Hepatocyte (in vitro differentiated cells): ENCODE measurements around the gene DZANK1. TPM values are rescaled to one million over a fixed set of nuclear protein-coding genes. Genes with fewer than 3 reads are reported as not detected.

Source experiments
- DNase-seq: peaks from one replicate; pipeline ENCODE4 v3.0.0-alpha.2; 2016; ENCODE audit warnings: low spot score
- H2AFZ ChIP-seq: fragments of 200-600 bp; sonication (generic); 2 replicates; pipeline ENCODE4 v1.6.0; 2016; ENCODE audit warnings: antibody characterized with exemption, mild to moderate bottlenecking
- H3K27ac ChIP-seq: fragments of 200-600 bp; sonication (generic); 2 replicates; pipeline ENCODE4 v1.5.1; 2016; ENCODE audit warnings: mild to moderate bottlenecking
- H3K27me3 ChIP-seq: fragments of 200-600 bp; sonication (generic); 2 replicates; pipeline ENCODE4 v1.6.1; 2016
- H3K36me3 ChIP-seq: fragments of 200-600 bp; sonication (generic); replicated peaks from 2 replicates; pipeline ENCODE4 v1.5.1; 2016; ENCODE audit warnings: low read depth; ENCODE audit not compliant: insufficient read depth
- H3K4me1 ChIP-seq: fragments of 200-600 bp; sonication (generic); 2 replicates; pipeline ENCODE4 v1.5.1; 2016; ENCODE audit warnings: mild to moderate bottlenecking, moderate library complexity; ENCODE audit not compliant: insufficient read depth
- H3K4me2 ChIP-seq: fragments of 200-600 bp; sonication (generic); 2 replicates; pipeline ENCODE4 v1.6.0; 2016
- H3K4me3 ChIP-seq: fragments of 200-600 bp; sonication (generic); 2 replicates; pipeline ENCODE4 v1.5.1; 2016; ENCODE audit warnings: mild to moderate bottlenecking
- H3K79me2 ChIP-seq: fragments of 200-600 bp; sonication (generic); 2 replicates; pipeline ENCODE4 v1.6.0; 2017; ENCODE audit warnings: mild to moderate bottlenecking
- H3K9me2 ChIP-seq: fragments of 200-600 bp; sonication (generic); replicated peaks from 2 replicates; pipeline ENCODE4 v1.6.0; 2017; ENCODE audit warnings: mild to moderate bottlenecking; ENCODE audit not compliant: insufficient read depth
- H3K9me3 ChIP-seq: fragments of 200-600 bp; sonication (generic); 2 replicates; pipeline ENCODE4 v1.5.1; 2016; ENCODE audit warnings: low read depth, mild to moderate bottlenecking
- H4K20me1 ChIP-seq: fragments of 200-600 bp; sonication (generic); 2 replicates; pipeline ENCODE4 v1.6.0; 2016; ENCODE audit warnings: mild to moderate bottlenecking; ENCODE audit not compliant: insufficient read depth, poor library complexity, severe bottlenecking
- EZH2 ChIP-seq: fragments of 200-600 bp; sonication (generic); IDR thresholded peaks from 2 replicates; pipeline ENCODE4 v1.6.1; 2016; ENCODE audit warnings: antibody characterized with exemption, mild to moderate bottlenecking, borderline replicate concordance
- EZH2phosphoT487 ChIP-seq: fragments of 200-600 bp; sonication (generic); IDR thresholded peaks from one replicate; pipeline ENCODE4 v1.6.1; 2018; ENCODE audit warnings: antibody characterized with exemption, mild to moderate bottlenecking, low read depth, moderate library complexity; ENCODE audit not compliant: unreplicated experiment, severe bottlenecking
- WGBS: methylation state at CpG from one replicate; pipeline ENCODE4 v1.1.6; 2016; ENCODE audit warnings: low lambda C conversion rate; ENCODE audit errors: missing lambda C conversion rate; 5-methylcytosine and 5-hydroxymethylcytosine counted together
- polyA plus RNA-seq: library from polyadenylated mRNA; unstranded; fragments of >200 nt; fragmentation: Nextera tagmentation; extraction: Ambion mirVana; gene quantifications from 2 replicates; pipeline ENCODE4 v1.2.1, GENCODE V29; 2016
- total RNA-seq: library from RNA; depleted of rRNA; stranded (reverse); fragments of >200 nt; gene quantifications from 2 replicates; pipeline ENCODE4 v1.2.3, GENCODE V29; 2014
- TF ChIP-seq, protein P1 (sequence below): fragments of 200-600 bp; sonication (generic); IDR thresholded peaks from 2 replicates; pipeline ENCODE4 v1.5.1; 2016; ENCODE audit warnings: antibody characterized with exemption, mild to moderate bottlenecking; ENCODE audit not compliant: poor library complexity

DZANK1 gene
- total and polyA plus RNA-seq, 2 experiments from 2014 or later, result 1.8 to 2.0 TPM

DNA sequence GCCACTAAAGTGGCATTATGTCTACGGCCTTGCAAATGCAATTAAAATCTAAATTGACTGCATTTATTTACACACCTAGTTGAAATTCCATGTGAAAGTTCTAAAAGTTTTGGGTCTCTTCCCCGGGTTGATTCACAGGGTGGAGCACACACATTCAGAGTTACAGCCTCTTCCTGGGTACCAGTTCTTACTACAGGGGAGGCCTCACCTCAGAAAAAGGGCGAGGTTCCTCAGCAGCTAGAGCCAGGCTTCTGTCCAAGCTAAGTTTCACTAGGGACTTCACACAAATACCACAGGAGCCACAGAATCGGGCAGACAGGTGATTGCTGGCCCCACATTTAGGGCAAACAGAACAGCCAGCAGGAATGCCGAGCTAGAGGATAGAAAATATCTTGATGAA, 52.7 kb downstream of the DZANK1 start:
- Histone ChIP-seq H2AFZ (no peak overlapping the region), H3K79me2 (no peaks in the 10 kb centered on the region), H3K9me3 (no peaks in the 10 kb centered on the region), H4K20me1 (no peaks in the 10 kb centered on the region), H3K36me3 (no peaks in the 10 kb centered on the region), H3K27me3 (no peaks in the 10 kb centered on the region), H3K4me2 (no peak overlapping the region), H3K4me3 (no peak overlapping the region), H3K4me1 (no peaks in the 10 kb centered on the region), H3K9me2 (no peaks in the 10 kb centered on the region), H3K27ac (no peak overlapping the region)
- no peak for TF ChIP-seq EZH2
- TF ChIP-seq, protein P1, sequence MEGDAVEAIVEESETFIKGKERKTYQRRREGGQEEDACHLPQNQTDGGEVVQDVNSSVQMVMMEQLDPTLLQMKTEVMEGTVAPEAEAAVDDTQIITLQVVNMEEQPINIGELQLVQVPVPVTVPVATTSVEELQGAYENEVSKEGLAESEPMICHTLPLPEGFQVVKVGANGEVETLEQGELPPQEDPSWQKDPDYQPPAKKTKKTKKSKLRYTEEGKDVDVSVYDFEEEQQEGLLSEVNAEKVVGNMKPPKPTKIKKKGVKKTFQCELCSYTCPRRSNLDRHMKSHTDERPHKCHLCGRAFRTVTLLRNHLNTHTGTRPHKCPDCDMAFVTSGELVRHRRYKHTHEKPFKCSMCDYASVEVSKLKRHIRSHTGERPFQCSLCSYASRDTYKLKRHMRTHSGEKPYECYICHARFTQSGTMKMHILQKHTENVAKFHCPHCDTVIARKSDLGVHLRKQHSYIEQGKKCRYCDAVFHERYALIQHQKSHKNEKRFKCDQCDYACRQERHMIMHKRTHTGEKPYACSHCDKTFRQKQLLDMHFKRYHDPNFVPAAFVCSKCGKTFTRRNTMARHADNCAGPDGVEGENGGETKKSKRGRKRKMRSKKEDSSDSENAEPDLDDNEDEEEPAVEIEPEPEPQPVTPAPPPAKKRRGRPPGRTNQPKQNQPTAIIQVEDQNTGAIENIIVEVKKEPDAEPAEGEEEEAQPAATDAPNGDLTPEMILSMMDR, result no peak
- 81% methylated on average over 5 of the region's 5 CpGs for WGBS
- DNase-seq, result no peak

DNA sequence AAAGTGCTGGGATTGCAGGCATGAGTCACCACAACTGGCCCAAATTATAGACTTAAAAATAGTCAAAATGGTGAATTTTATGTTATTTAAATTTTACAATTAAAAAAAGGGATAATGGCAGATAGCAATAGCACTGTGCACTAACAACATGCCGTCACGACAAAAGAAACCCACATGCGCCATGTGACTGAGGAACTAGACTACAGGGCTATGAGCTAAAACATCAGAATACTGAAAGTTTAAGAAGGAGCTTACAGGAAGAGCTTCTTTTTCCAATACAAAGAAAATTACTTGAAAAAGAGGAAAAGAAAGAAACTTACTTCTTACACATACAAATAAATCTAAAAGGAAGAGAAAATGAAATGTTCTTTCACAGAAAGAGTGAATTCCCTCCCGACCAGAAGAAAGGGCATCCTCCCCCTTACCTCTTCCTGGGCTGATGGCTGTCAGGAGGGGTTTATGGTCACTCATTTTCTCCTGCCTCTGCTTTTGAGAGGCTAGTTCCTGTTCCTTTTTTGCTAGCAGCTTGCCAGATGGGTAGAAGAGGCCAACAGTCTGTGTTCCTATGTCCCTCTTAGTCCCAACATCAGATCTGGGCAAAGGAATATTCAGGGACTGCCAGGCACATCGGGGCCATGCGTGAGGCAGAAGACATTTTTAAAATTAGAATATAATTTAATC, 54.5 kb downstream of the DZANK1 start:
- WGBS, result 88% methylated on average over 6 of the region's 6 CpGs
- DNase-seq, result no peak
- H3K9me3 ChIP-seq, result no peaks in the 10 kb centered on the region
- no peaks in the 10 kb centered on the region for H3K4me1 ChIP-seq
- no peaks in the 10 kb centered on the region for H3K9me2 ChIP-seq
- no peaks in the 10 kb centered on the region for H4K20me1 ChIP-seq
- no peaks in the 10 kb centered on the region for H3K36me3 ChIP-seq
- TF ChIP-seq, protein P1, result no peak
- no peaks in the 10 kb centered on the region for H3K27me3 ChIP-seq
- H3K4me2 ChIP-seq, result no peak overlapping the region
- H3K79me2 ChIP-seq, result no peaks in the 10 kb centered on the region
- no peak overlapping the region for H2AFZ ChIP-seq
- H3K4me3 ChIP-seq, result no peak overlapping the region
- peak overlapping the region; percentile 3 for H3K27ac ChIP-seq

DNA sequence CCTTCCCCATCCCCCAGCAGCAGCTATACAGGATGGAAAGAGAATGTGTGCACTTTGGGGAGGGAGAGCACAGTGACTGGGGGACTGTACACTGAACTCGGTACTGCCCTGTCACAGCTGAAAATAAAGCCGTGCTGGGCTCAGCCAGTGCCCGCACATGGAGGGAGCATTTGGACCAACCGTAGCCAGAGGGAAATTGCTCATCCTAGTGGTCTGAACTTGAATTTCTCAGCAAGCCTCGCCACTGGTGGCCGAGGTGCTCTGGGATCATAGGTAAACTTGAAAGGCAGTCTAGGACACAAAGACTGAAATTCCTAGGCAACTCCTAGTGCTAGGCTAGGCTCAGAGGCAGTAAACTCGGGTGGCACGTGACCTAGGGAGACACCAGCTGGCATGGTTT, 61.0 kb downstream of the DZANK1 start:
- WGBS, result 91% methylated on average over 8 of the region's 8 CpGs
- Histone ChIP-seq H3K4me3 (no peak overlapping the region), H3K27me3 (no peaks in the 10 kb centered on the region), H3K27ac (no peak overlapping the region), H3K4me2 (no peak overlapping the region), H2AFZ (no peak overlapping the region), H4K20me1 (no peaks in the 10 kb centered on the region), H3K9me2 (no peaks in the 10 kb centered on the region), H3K36me3 (peaks cover 2% of the 10 kb centered on the region), H3K9me3 (no peaks in the 10 kb centered on the region), H3K4me1 (no peaks in the 10 kb centered on the region), H3K79me2 (no peaks in the 10 kb centered on the region)
- TF ChIP-seq EZH2phosphoT487, result no peak
- TF ChIP-seq EZH2, result no peak
- TF ChIP-seq, protein P1, result no peak
- DNase-seq, result no peak

DNA sequence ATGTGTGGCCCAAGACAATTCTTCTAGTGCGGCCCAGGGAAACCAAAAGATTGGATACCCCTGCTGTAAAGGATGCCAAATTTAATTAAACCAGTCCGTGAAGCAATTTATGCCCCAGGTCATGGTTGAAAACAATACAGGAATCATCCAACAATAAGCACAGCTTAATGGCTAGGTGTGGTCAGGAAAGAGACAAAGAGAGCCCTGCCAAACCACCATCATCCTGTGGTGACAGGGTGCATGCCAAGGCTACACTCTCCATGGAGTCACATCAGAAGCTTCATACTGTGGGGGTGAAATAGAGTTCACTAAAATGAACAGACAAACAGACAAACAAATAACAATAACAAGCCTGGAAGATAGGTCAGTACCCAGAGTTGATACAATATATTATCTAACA, 62.7 kb downstream of the DZANK1 start:
- H3K27ac ChIP-seq, result no peak overlapping the region
- no peak overlapping the region for H3K4me3 ChIP-seq
- no peak overlapping the region for H3K4me2 ChIP-seq
- TF ChIP-seq EZH2phosphoT487 (no peak), EZH2 (no peak)
- TF ChIP-seq, protein P1, result no peak
- WGBS, result 84% methylated on average over 2 of the region's 2 CpGs
- no peaks in the 10 kb centered on the region for H3K4me1 ChIP-seq
- no peaks in the 10 kb centered on the region for H3K9me2 ChIP-seq
- peaks cover 2% of the 10 kb centered on the region for H3K36me3 ChIP-seq
- no peaks in the 10 kb centered on the region for H4K20me1 ChIP-seq
- no peak for DNase-seq
- H3K9me3 ChIP-seq, result no peaks in the 10 kb centered on the region
- H3K27me3 ChIP-seq, result no peaks in the 10 kb centered on the region
- H2AFZ ChIP-seq, result no peak overlapping the region
- H3K79me2 ChIP-seq, result no peaks in the 10 kb centered on the region
